HepG2 (cell line): Measurements from ENCODE around the gene PRSS33. TPM values are rescaled to one million over a fixed set of nuclear protein-coding genes. Genes with fewer than 3 reads are reported as not detected.

Experiments used
- MED13 ChIP-seq: sonication (generic); formaldehyde crosslinking; IDR thresholded peaks from 2 replicates; pipeline ENCODE4 v1.5.0; 2020; ENCODE audit warnings: missing genetic modification reagents
- NRL ChIP-seq: sonication (generic); formaldehyde crosslinking; IDR thresholded peaks from 2 replicates; pipeline ENCODE4 v1.5.0; 2020; ENCODE audit warnings: missing genetic modification reagents, mild to moderate bottlenecking, moderate library complexity, borderline replicate concordance
- THAP8 ChIP-seq: sonication (generic); formaldehyde crosslinking; IDR thresholded peaks from 2 replicates; pipeline ENCODE4 v1.5.1; 2020; ENCODE audit warnings: missing genetic modification reagents, mild to moderate bottlenecking, borderline replicate concordance
- ZHX2 ChIP-seq, 2 experiments: sonication (generic) in 1 of 2; formaldehyde crosslinking in 1 of 2; IDR thresholded peaks; 2 replicates each; pipeline versions ENCODE4 v1.6.1 to v1.9.0; 2014 to 2022; ENCODE audit warnings: antibody characterized with exemption in 1 of 2, borderline replicate concordance in 1 of 2, inconsistent platforms in 1 of 2, low read depth in 1 of 2, missing genetic modification reagents in 1 of 2
- ZNF597 ChIP-seq: sonication (generic); formaldehyde crosslinking; IDR thresholded peaks from 2 replicates; pipeline ENCODE4 v1.5.0; 2020; ENCODE audit warnings: missing genetic modification reagents
- polyA plus RNA-seq, 8 experiments: library from polyadenylated mRNA; depleted of rRNA in 3 of 8; stranded (reverse) in 7 of 8; unstranded in 1 of 8; fragments of >200 nt; fragmentation: Illumina TruSeq in 4 of 8; extraction: Trizol in 4 of 8; gene quantifications; 2 replicates each; pipeline versions ENCODE4 v1.2.1 to v1.2.3, GENCODE V29; 2011 to 2016; ENCODE audit warnings: low read depth in 4 of 8, missing spikeins in 1 of 8, mixed read lengths in 1 of 8; ENCODE audit not compliant: insufficient read depth in 1 of 8
- total RNA-seq, 5 experiments: library from RNA; depleted of rRNA; stranded (reverse); fragments of >200 nt; fragmentation: Illumina TruSeq; extraction: Trizol; gene quantifications; 2 replicates each; pipeline ENCODE4 v1.2.3, GENCODE V29; 2016; ENCODE audit warnings: low read depth in 1 of 5

PRSS33 gene
- total and polyA plus RNA-seq, 2 of the 13 experiments (the other 11 are each of a cell fraction or from before 2014, with no cell fraction given), result not detected

- no peak for TF ChIP-seq ZNF597 (CRISPR knock-in tag)
- no peak for TF ChIP-seq ZHX2 (IDR thresholded peaks at IDR 0.05; ENCODE audit: low read depth)
- TF ChIP-seq ZHX2 (CRISPR knock-in tag; IDR thresholded peaks at IDR 0.05; ENCODE audit: borderline replicate concordance), result no peak
- TF ChIP-seq THAP8, result no peak
- no peak for TF ChIP-seq NRL (CRISPR knock-in tag)
- no peak for TF ChIP-seq MED13 (CRISPR knock-in tag)
These were observed 46.2 kb downstream of the PRSS33 start (continued) for GRCh38 chr16:2741168-2741567.
